ENCODE results near the gene DPCD. TPM values are rescaled to one million over a fixed set of nuclear protein-coding genes. Genes with fewer than 3 reads are reported as not detected.

Gene DPCD
- total and polyA plus RNA-seq, 10 of the 15 experiments (the other 5 are each of a cell fraction or from before 2014, with no cell fraction given): 9.7 to 50.9 (median 26.3) TPM

DNA sequence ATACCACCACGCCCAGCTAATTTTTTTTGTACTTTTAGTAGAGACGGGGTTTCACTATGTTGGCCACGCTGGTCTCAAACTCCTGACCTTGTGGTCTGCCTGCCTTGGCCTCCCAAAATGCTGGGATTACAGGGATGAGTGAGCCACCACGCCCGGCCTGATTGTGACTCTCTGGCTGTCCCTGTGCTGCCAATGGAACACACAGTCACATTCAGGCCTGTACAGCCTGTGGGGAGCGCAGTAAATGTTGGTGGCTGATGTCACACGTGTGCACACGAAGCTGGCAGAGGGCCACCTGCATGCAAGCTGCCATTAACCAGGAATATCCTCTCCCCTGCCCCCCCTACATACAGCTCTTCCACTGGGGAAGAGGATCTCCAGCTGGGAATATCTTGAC is 22.2 kb upstream of the DPCD start:
- no peak for TF ChIP-seq TBL1XR1 (IDR thresholded peaks at IDR 0.05; ENCODE audit: low read depth, low read length)
- TF ChIP-seq SRF (IDR thresholded peaks at IDR 0.05; ENCODE audit: low read depth in 2 of 2, low read length in 2 of 2): no peak
- no peak for TF ChIP-seq SP1 (IDR thresholded peaks at IDR 0.05; ENCODE audit: low read depth, low read length)
- TF ChIP-seq CHD1 (IDR thresholded peaks at IDR 0.05; ENCODE audit: low read depth, low read length): no peak
- no peak for TF ChIP-seq STAT1 (conservative IDR thresholded peaks at IDR 0.05)
- TF ChIP-seq IRF5 (IDR thresholded peaks at IDR 0.05; ENCODE audit: borderline replicate concordance): no peak
- no peak for TF ChIP-seq FOS (IDR thresholded peaks at IDR 0.05; ENCODE audit: borderline replicate concordance, extremely low read depth, insufficient read length)
- TF ChIP-seq FOXM1 (IDR thresholded peaks at IDR 0.05; ENCODE audit: low read depth, low read length): no peak
- TF ChIP-seq MYC (IDR thresholded peaks at IDR 0.05; ENCODE audit: insufficient read depth, insufficient read length, insufficient replicate concordance, low read length, severe bottlenecking): no peak
- TF ChIP-seq, protein P1, sequence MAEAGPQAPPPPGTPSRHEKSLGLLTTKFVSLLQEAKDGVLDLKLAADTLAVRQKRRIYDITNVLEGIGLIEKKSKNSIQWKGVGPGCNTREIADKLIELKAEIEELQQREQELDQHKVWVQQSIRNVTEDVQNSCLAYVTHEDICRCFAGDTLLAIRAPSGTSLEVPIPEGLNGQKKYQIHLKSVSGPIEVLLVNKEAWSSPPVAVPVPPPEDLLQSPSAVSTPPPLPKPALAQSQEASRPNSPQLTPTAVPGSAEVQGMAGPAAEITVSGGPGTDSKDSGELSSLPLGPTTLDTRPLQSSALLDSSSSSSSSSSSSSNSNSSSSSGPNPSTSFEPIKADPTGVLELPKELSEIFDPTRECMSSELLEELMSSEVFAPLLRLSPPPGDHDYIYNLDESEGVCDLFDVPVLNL (IDR thresholded peaks at IDR 0.05; ENCODE audit: low read depth, low read length): no peak
- TF ChIP-seq IKZF1 (conservative IDR thresholded peaks at IDR 0.05): no peak
- TF ChIP-seq, protein P2, sequence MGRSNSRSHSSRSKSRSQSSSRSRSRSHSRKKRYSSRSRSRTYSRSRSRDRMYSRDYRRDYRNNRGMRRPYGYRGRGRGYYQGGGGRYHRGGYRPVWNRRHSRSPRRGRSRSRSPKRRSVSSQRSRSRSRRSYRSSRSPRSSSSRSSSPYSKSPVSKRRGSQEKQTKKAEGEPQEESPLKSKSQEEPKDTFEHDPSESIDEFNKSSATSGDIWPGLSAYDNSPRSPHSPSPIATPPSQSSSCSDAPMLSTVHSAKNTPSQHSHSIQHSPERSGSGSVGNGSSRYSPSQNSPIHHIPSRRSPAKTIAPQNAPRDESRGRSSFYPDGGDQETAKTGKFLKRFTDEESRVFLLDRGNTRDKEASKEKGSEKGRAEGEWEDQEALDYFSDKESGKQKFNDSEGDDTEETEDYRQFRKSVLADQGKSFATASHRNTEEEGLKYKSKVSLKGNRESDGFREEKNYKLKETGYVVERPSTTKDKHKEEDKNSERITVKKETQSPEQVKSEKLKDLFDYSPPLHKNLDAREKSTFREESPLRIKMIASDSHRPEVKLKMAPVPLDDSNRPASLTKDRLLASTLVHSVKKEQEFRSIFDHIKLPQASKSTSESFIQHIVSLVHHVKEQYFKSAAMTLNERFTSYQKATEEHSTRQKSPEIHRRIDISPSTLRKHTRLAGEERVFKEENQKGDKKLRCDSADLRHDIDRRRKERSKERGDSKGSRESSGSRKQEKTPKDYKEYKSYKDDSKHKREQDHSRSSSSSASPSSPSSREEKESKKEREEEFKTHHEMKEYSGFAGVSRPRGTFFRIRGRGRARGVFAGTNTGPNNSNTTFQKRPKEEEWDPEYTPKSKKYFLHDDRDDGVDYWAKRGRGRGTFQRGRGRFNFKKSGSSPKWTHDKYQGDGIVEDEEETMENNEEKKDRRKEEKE (IDR thresholded peaks at IDR 0.05): no peak
- Histone ChIP-seq H3K79me2 (ENCODE audit: control insufficient read depth, insufficient read depth, low read length) (no peaks in the 10 kb centered on the region), H3K27me3 (replicated peaks in 1 of 2; ENCODE audit: control insufficient read depth in 2 of 2, insufficient read depth in 2 of 2, low read length in 1 of 2) (peaks cover 0 to 4% of the 10 kb centered on the region in 2 experiments; a peak in 1 of 4 replicates), H3K4me3 (no peak overlapping the region), H2AFZ (ENCODE audit: control insufficient read depth, low read depth, low read length) (peak overlapping the region; percentile 19; the same call in 1 of the 2 replicates), H3K9ac (ENCODE audit: control insufficient read depth, insufficient read depth, low read length) (no peak overlapping the region), H3K4me1 (ENCODE audit: control insufficient read depth, insufficient read depth, low read length) (peaks cover 5% of the 10 kb centered on the region; the same call in 1 of the 2 replicates), H3K36me3 (ENCODE audit: control insufficient read depth in 2 of 2, insufficient read depth in 2 of 2, low read length in 1 of 2) (no peaks in the 10 kb centered on the region), H3K27ac (ENCODE audit: control insufficient read depth, insufficient read depth) (no peak overlapping the region), H4K20me1 (ENCODE audit: control insufficient read depth, insufficient read depth) (no peaks in the 10 kb centered on the region), H3K9me3 (replicated peaks; ENCODE audit: control insufficient read depth, insufficient read depth, low read length) (no peaks in the 10 kb centered on the region), H3K4me2 (ENCODE audit: control insufficient read depth, insufficient read depth) (peak overlapping the region; percentile 44; the same call in 1 of the 2 replicates)
- in situ Hi-C loops (cut with MboI) (no loop called here), intact Hi-C loops (cut with micrococcal nuclease; ENCODE audit: unreplicated experiment) (loop anchor here (5.0 kb wide), 1 partner anchor 404 kb away; no protein-coding TSS in a partner anchor)
- SMC1A ChIA-PET (ENCODE audit: uncharacterized antibody, unreplicated experiment): no interaction called here
- BruUV-seq (replicated peaks): no TSS peak
- DNase-seq (ENCODE audit: low read depth, low spot score): no peak
- POLR2A ChIA-PET: no interaction called here
- RAD21 ChIA-PET (ENCODE audit: unreplicated experiment): no interaction called here
- 80% methylated on average over 8 of the region's 8 CpGs for WGBS (ENCODE audit: insufficient coverage, insufficient replicate concordance, low lambda C conversion rate, missing lambda C conversion rate)
- CTCF ChIA-PET: no interaction called here
- FAIRE-seq: no peak
- ATAC-seq: no peak

All from GM12878 (cell line).